ENCODE data around the gene MBNL3. TPM values are rescaled to one million over a fixed set of nuclear protein-coding genes. Genes with fewer than 3 reads are reported as not detected.

The MBNL3 gene
- total RNA-seq, 6 experiments from 2014 or later = 0.17 to 0.66 (median 0.38) TPM

DNA sequence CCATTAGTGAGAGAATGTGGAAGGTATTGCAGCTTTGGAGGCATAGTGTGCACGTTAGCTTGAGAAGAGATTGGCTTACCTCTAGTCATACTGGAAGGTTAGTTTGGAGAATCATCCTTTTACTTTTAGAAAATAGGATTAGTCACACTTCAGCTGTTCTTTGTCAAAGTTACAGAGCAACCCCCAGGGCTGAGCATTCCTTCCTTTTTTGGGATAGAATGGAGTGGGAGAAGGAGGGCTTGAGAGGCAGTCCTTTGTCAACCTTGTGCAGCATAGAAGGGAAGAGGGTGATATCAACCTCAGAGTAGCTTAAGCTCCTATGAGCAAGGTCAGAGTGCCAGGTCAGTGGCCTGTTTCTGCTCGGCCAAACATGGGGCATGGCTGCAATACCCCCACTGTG lies 8.6 kb upstream of the MBNL3 start:
- H3K4me3 Mint-ChIP-seq = no peak overlapping the region
- DNase-seq = no peak
- peaks cover 2% of the 10 kb centered on the region; the same call in 1 of the 2 replicates for H3K27me3 Mint-ChIP-seq (ENCODE audit: insufficient read depth)
- TF ChIP-seq, protein P1, sequence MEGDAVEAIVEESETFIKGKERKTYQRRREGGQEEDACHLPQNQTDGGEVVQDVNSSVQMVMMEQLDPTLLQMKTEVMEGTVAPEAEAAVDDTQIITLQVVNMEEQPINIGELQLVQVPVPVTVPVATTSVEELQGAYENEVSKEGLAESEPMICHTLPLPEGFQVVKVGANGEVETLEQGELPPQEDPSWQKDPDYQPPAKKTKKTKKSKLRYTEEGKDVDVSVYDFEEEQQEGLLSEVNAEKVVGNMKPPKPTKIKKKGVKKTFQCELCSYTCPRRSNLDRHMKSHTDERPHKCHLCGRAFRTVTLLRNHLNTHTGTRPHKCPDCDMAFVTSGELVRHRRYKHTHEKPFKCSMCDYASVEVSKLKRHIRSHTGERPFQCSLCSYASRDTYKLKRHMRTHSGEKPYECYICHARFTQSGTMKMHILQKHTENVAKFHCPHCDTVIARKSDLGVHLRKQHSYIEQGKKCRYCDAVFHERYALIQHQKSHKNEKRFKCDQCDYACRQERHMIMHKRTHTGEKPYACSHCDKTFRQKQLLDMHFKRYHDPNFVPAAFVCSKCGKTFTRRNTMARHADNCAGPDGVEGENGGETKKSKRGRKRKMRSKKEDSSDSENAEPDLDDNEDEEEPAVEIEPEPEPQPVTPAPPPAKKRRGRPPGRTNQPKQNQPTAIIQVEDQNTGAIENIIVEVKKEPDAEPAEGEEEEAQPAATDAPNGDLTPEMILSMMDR (IDR thresholded peaks at IDR 0.05) = no peak
- H3K27ac Mint-ChIP-seq = no peak overlapping the region
- no peaks in the 10 kb centered on the region for H3K36me3 Mint-ChIP-seq (ENCODE audit: low read depth)
- H3K4me1 Mint-ChIP-seq (ENCODE audit: low read depth) = no peaks in the 10 kb centered on the region
- H3K9me3 Mint-ChIP-seq = no peaks in the 10 kb centered on the region

DNA sequence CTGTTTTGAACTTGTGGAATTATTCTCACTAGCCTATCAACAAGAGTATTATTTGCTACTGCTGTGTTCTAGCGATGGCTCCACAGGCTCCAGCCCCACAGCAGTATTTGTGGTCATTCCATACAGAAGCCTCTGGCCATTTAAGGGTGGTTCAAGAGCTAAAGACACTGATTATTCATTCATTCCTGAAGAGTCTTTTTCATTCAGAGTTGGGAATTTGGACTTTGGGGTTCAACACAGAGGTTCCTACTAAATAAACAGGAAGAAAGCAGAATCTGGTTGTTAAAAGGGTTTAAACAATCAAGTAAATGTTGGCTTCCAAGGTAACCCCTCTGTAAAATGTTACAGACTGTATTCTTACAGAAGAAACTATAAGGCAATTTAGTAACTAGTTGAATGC lies 4.3 kb upstream of the MBNL3 start:
- H3K36me3 Mint-ChIP-seq (ENCODE audit: low read depth) = no peaks in the 10 kb centered on the region
- TF ChIP-seq, protein P1 (IDR thresholded peaks at IDR 0.05) = no peak
- DNase-seq = no peak
- no peaks in the 10 kb centered on the region for H3K9me3 Mint-ChIP-seq
- H3K4me1 Mint-ChIP-seq (ENCODE audit: low read depth) = peaks cover 5% of the 10 kb centered on the region; the same call in 1 of the 2 replicates
- H3K27me3 Mint-ChIP-seq (ENCODE audit: insufficient read depth) = peaks cover 8% of the 10 kb centered on the region
- H3K27ac Mint-ChIP-seq = no peak overlapping the region
- no peak overlapping the region for H3K4me3 Mint-ChIP-seq

DNA sequence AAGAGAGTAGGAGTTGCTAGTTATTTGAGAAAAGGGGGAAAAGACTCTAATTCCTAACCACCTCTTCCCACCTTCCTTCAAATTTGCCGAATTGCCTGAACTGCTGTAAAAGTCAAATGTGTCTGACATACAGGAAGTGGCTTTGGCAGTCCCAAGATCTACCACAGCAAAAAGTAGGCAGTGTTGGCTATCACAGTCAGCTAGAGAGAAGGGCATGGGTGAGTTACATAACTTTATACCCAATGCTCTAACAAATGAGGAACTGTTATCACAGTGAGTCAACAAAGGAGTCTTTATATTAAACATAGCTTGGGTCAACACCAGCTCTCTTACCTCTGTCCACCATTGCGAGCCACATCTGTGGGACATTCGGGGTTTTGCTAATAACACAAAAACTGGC lies 2.4 kb upstream of the MBNL3 start:
- Mint-ChIP-seq H3K27me3 (ENCODE audit: insufficient read depth) (peaks cover 8% of the 10 kb centered on the region), H3K27ac (no peak overlapping the region), H3K4me3 (no peak overlapping the region), H3K9me3 (no peaks in the 10 kb centered on the region), H3K36me3 (ENCODE audit: low read depth) (no peaks in the 10 kb centered on the region), H3K4me1 (ENCODE audit: low read depth) (peaks cover 5% of the 10 kb centered on the region; the same call in 1 of the 2 replicates)
- DNase-seq = no peak
- TF ChIP-seq, protein P1 (IDR thresholded peaks at IDR 0.05) = no peak

DNA sequence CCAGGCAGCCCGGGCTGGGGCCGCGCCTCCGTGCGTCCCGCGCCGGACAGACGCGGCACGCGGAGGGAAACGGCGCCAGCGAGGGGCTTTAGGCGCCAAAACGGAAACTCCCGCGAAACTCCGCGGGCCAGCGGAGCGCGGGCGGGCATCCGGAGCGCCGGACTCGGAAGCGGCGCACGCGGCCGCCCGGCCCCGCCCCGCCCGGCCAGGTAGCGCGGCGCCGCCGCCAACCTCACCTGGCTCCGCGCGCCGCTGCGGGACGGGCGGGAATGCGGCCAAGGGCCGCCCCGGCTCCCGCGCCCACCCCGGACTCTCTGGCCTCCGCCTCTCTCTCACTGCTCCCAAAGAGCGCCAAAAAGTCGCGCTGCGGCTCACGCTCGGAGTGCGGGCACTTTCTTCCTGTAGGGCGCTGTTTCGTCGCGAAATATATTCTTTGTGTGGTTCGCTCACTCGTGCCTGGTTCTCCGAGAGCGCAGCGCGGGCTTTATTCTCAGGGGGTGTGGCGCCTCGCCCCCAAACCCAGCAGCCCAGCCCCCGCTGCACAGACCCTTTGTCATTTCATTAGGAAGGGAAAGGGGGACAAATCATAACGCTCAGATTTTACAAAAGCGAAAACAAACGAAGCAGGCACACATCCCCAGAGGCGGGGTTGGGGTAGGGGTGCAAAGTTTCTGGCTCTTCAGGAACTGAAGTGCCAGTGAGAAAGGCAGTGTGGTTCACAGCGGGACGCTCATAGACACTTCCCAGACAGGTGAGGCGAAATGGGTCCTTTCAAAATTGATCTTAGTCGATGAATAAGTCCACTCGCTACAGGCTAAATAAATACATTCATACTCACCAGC lies 961 bp upstream of the MBNL3 start:
- H3K36me3 Mint-ChIP-seq (ENCODE audit: low read depth) = no peaks in the 10 kb centered on the region
- H3K4me3 Mint-ChIP-seq = peak overlapping the region; percentile 84
- TF ChIP-seq, protein P1 (IDR thresholded peaks at IDR 0.05) = no peak
- peaks cover 5% of the 10 kb centered on the region; the same call in 1 of the 2 replicates for H3K4me1 Mint-ChIP-seq (ENCODE audit: low read depth)
- peaks cover 8% of the 10 kb centered on the region for H3K27me3 Mint-ChIP-seq (ENCODE audit: insufficient read depth)
- no peaks in the 10 kb centered on the region for H3K9me3 Mint-ChIP-seq
- no peak overlapping the region for H3K27ac Mint-ChIP-seq
- DNase-seq = no peak

DNA sequence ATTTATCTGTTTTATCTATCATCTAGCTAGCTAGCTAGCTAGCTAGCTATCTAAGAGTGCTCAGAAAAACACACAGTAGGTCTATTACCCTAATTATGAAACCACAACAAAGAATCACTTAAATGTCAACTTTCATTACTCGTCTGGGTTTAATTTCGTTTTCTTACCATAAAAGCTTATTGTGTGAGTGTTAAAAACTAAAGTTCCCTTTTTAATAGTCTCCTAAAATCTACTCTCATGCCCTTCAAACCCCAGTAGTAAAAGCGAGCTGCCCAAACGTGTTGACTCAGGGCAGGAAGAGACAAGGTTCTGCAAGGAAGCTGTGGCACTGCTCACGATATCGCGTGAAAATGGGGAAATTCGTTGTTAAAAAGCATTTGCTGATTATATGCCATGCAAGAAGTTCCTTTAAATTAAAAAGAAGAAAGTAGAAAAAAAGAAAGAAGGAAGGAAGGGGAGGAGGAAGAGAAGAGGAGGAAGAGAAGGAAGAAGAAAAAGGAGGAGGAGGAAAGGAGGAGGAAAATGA lies 595 bp downstream of the MBNL3 start:
- H3K27ac Mint-ChIP-seq = peak overlapping the region; percentile 53; the same call in 1 of the 2 replicates
- peaks cover 5% of the 10 kb centered on the region; the same call in 1 of the 2 replicates for H3K4me1 Mint-ChIP-seq (ENCODE audit: low read depth)
- TF ChIP-seq, protein P1 (IDR thresholded peaks at IDR 0.05) = no peak
- peak overlapping the region; percentile 88 for H3K4me3 Mint-ChIP-seq
- peaks cover 8% of the 10 kb centered on the region for H3K27me3 Mint-ChIP-seq (ENCODE audit: insufficient read depth)
- DNase-seq = peak; percentile 20
- no peaks in the 10 kb centered on the region for H3K9me3 Mint-ChIP-seq
- no peaks in the 10 kb centered on the region for H3K36me3 Mint-ChIP-seq (ENCODE audit: low read depth)

Data from HFFc6 (cell line).